ENCODE results near the gene UBA52. TPM values are rescaled to one million over a fixed set of nuclear protein-coding genes. Genes with fewer than 3 reads are reported as not detected.
A peak's percentile ranks its signal among the peaks of the same experiment; 100 is the strongest.

The UBA52 gene
- total and polyA plus RNA-seq, 10 of the 15 experiments (the other 5 are each of a cell fraction or from before 2014, with no cell fraction given), result 1,131 to 2,392 (median 1,645) TPM

- no peak overlapping the region; the same call in 1 of the 2 replicates for H3K9ac ChIP-seq (ENCODE audit: control insufficient read depth, insufficient read depth, low read length)
- FAIRE-seq (peak; percentile 31), DNase-seq (ENCODE audit: low read depth, low spot score) (no peak), ATAC-seq (peak; percentile 81)
- peaks cover 15% of the 10 kb centered on the region for H3K4me1 ChIP-seq (ENCODE audit: control insufficient read depth, insufficient read depth, low read length)
- WGBS (ENCODE audit: insufficient coverage, insufficient replicate concordance, low lambda C conversion rate, missing lambda C conversion rate), result 2% methylated on average over 44 of the region's 54 CpGs
- no peak overlapping the region for H3K27ac ChIP-seq (ENCODE audit: control insufficient read depth, insufficient read depth)
- SMC1A ChIA-PET (ENCODE audit: uncharacterized antibody, unreplicated experiment), result interaction anchor here (1.1 to 2.3 kb wide), 4 partner anchors 73 to 254 kb away, joined by 3 to 11 read pairs (median 4); partner anchors contain the start of gene ELL
- in situ Hi-C loops (cut with MboI), result no loop called here
- no TSS peak for BruUV-seq (replicated peaks)
- peak overlapping the region; percentile 73 for H3K4me2 ChIP-seq (ENCODE audit: control insufficient read depth, insufficient read depth)
- peaks cover 0 to 3% of the 10 kb centered on the region in 2 experiments; a peak in 1 of 4 replicates for H3K36me3 ChIP-seq (ENCODE audit: control insufficient read depth in 2 of 2, insufficient read depth in 2 of 2, low read length in 1 of 2)
- RAD21 ChIA-PET (ENCODE audit: unreplicated experiment), result interaction anchor here (0.8 to 2.1 kb wide), 9 partner anchors 36 to 254 kb away, joined by 3 to 7 read pairs (median 5); partner anchors contain the start of gene UPF1
- H2AFZ ChIP-seq (ENCODE audit: control insufficient read depth, low read depth, low read length), result peak overlapping the region; percentile 45
- H3K79me2 ChIP-seq (ENCODE audit: control insufficient read depth, insufficient read depth, low read length), result peaks cover 4% of the 10 kb centered on the region; the same call in 1 of the 2 replicates
- H3K27me3 ChIP-seq (replicated peaks in 1 of 2; ENCODE audit: control insufficient read depth in 2 of 2, insufficient read depth in 2 of 2, low read length in 1 of 2), result peaks cover 2% of the 10 kb centered on the region in 2 experiments; a peak in 1 of 4 replicates
- H3K4me3 ChIP-seq, result peak overlapping the region; percentile 67
- POLR2A ChIA-PET, result interaction anchor here (0.9 kb wide), 1 partner anchor 37 kb away, joined by 3 read pairs; the partner anchor contains the start of gene KXD1
- no peaks in the 10 kb centered on the region for H3K9me3 ChIP-seq (replicated peaks; ENCODE audit: control insufficient read depth, insufficient read depth, low read length)
- no peaks in the 10 kb centered on the region; the same call in 1 of the 2 replicates for H4K20me1 ChIP-seq (ENCODE audit: control insufficient read depth, insufficient read depth)
- CTCF ChIA-PET, result interaction anchor here (0.6 to 2.6 kb wide), 17 partner anchors 8 to 369 kb away, joined by 3 to 24 read pairs (median 3); partner anchors contain the start of gene FKBP8
- intact Hi-C loops (cut with micrococcal nuclease; ENCODE audit: unreplicated experiment), result loop anchor here (2.0 to 5.0 kb wide), 2 partner anchors 83 to 238 kb away; partner anchors contain the start of gene UPF1
- peak; percentile 66; the same call in 1 of the 2 replicates for TF ChIP-seq RB1 (IDR thresholded peaks at IDR 0.05; ENCODE audit: borderline replicate concordance)
- TF ChIP-seq, protein P1, sequence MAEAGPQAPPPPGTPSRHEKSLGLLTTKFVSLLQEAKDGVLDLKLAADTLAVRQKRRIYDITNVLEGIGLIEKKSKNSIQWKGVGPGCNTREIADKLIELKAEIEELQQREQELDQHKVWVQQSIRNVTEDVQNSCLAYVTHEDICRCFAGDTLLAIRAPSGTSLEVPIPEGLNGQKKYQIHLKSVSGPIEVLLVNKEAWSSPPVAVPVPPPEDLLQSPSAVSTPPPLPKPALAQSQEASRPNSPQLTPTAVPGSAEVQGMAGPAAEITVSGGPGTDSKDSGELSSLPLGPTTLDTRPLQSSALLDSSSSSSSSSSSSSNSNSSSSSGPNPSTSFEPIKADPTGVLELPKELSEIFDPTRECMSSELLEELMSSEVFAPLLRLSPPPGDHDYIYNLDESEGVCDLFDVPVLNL (IDR thresholded peaks at IDR 0.05; ENCODE audit: low read depth, low read length), result peak; percentile 33; the same call in 1 of the 2 replicates
- TF ChIP-seq, protein P2, sequence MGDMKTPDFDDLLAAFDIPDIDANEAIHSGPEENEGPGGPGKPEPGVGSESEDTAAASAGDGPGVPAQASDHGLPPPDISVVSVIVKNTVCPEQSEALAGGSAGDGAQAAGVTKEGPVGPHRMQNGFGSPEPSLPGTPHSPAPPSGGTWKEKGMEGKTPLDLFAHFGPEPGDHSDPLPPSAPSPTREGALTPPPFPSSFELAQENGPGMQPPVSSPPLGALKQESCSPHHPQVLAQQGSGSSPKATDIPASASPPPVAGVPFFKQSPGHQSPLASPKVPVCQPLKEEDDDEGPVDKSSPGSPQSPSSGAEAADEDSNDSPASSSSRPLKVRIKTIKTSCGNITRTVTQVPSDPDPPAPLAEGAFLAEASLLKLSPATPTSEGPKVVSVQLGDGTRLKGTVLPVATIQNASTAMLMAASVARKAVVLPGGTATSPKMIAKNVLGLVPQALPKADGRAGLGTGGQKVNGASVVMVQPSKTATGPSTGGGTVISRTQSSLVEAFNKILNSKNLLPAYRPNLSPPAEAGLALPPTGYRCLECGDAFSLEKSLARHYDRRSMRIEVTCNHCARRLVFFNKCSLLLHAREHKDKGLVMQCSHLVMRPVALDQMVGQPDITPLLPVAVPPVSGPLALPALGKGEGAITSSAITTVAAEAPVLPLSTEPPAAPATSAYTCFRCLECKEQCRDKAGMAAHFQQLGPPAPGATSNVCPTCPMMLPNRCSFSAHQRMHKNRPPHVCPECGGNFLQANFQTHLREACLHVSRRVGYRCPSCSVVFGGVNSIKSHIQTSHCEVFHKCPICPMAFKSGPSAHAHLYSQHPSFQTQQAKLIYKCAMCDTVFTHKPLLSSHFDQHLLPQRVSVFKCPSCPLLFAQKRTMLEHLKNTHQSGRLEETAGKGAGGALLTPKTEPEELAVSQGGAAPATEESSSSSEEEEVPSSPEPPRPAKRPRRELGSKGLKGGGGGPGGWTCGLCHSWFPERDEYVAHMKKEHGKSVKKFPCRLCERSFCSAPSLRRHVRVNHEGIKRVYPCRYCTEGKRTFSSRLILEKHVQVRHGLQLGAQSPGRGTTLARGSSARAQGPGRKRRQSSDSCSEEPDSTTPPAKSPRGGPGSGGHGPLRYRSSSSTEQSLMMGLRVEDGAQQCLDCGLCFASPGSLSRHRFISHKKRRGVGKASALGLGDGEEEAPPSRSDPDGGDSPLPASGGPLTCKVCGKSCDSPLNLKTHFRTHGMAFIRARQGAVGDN (IDR thresholded peaks at IDR 0.05), result no peak
- TF ChIP-seq, protein P3, sequence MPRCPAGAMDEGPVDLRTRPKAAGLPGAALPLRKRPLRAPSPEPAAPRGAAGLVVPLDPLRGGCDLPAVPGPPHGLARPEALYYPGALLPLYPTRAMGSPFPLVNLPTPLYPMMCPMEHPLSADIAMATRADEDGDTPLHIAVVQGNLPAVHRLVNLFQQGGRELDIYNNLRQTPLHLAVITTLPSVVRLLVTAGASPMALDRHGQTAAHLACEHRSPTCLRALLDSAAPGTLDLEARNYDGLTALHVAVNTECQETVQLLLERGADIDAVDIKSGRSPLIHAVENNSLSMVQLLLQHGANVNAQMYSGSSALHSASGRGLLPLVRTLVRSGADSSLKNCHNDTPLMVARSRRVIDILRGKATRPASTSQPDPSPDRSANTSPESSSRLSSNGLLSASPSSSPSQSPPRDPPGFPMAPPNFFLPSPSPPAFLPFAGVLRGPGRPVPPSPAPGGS (IDR thresholded peaks at IDR 0.05; ENCODE audit: borderline replicate concordance, insufficient read depth, low read depth, low read length, poor library complexity, severe bottlenecking), result peak; percentile 26
- TF ChIP-seq SMARCA5 (IDR thresholded peaks at IDR 0.05), result peak; percentile 74; the same call in 1 of the 2 replicates
- peak; percentile 66 for TF ChIP-seq MXI1 (IDR thresholded peaks at IDR 0.05; ENCODE audit: low read depth, low read length)
- no peak for TF ChIP-seq NRF1 (conservative IDR thresholded peaks at IDR 0.05; ENCODE audit: low read depth, low read length)
- peak; percentile 68 for TF ChIP-seq SMC3 (IDR thresholded peaks at IDR 0.05; ENCODE audit: borderline replicate concordance, low read length)
- TF ChIP-seq, protein P4, sequence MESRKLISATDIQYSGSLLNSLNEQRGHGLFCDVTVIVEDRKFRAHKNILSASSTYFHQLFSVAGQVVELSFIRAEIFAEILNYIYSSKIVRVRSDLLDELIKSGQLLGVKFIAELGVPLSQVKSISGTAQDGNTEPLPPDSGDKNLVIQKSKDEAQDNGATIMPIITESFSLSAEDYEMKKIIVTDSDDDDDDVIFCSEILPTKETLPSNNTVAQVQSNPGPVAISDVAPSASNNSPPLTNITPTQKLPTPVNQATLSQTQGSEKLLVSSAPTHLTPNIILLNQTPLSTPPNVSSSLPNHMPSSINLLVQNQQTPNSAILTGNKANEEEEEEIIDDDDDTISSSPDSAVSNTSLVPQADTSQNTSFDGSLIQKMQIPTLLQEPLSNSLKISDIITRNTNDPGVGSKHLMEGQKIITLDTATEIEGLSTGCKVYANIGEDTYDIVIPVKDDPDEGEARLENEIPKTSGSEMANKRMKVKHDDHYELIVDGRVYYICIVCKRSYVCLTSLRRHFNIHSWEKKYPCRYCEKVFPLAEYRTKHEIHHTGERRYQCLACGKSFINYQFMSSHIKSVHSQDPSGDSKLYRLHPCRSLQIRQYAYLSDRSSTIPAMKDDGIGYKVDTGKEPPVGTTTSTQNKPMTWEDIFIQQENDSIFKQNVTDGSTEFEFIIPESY (IDR thresholded peaks at IDR 0.05), result no peak
- TF ChIP-seq, protein P5, sequence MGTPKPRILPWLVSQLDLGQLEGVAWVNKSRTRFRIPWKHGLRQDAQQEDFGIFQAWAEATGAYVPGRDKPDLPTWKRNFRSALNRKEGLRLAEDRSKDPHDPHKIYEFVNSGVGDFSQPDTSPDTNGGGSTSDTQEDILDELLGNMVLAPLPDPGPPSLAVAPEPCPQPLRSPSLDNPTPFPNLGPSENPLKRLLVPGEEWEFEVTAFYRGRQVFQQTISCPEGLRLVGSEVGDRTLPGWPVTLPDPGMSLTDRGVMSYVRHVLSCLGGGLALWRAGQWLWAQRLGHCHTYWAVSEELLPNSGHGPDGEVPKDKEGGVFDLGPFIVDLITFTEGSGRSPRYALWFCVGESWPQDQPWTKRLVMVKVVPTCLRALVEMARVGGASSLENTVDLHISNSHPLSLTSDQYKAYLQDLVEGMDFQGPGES (IDR thresholded peaks at IDR 0.05), result peak; percentile 20; the same call in 1 of the 2 replicates
- peak; percentile 57 for TF ChIP-seq IKZF1 (conservative IDR thresholded peaks at IDR 0.05)
Observed at GRCh38 chr19:18594096-18594823, 22.6 kb downstream of the UBA52 start.
